SW480 (cell line): ENCODE data around the gene MACROD2.

ENCODE experiments used
- DNase-seq: peaks from one replicate; pipeline ENCODE4 v3.0.0-alpha.2; 2016; ENCODE audit warnings: low spot score

MACROD2 gene

GRCh38 chr20:15579688-15580087 lies 1584.4 kb downstream of the MACROD2 start:
- DNase-seq, result no peak

GRCh38 chr20:15582146-15582760 lies 1586.9 kb downstream of the MACROD2 start:
- DNase-seq, result no peak

GRCh38 chr20:15584507-15584906 lies 1589.2 kb downstream of the MACROD2 start:
- no peak for DNase-seq

- DNase-seq, result no peak
Measured at GRCh38 chr20:15593081-15593480, 1597.8 kb downstream of the MACROD2 start.

GRCh38 chr20:15594158-15594695 lies 1598.9 kb downstream of the MACROD2 start:
- DNase-seq, result peak; percentile 98

GRCh38 chr20:15596220-15596890 lies 1601.0 kb downstream of the MACROD2 start:
- no peak for DNase-seq

GRCh38 chr20:15597306-15597705 lies 1602.0 kb downstream of the MACROD2 start:
- peak; percentile 51 for DNase-seq

- no peak for DNase-seq
Measured at GRCh38 chr20:15599961-15600360, 1604.6 kb downstream of the MACROD2 start.

- DNase-seq, result no peak
Measured at GRCh38 chr20:15600565-15600964, 1605.2 kb downstream of the MACROD2 start.

- peak; percentile 11 for DNase-seq
Measured at GRCh38 chr20:15603506-15603905, 1608.2 kb downstream of the MACROD2 start.

GRCh38 chr20:15603978-15604805 lies 1608.9 kb downstream of the MACROD2 start:
- DNase-seq, result peak; percentile 49

GRCh38 chr20:15609921-15610320 lies 1614.6 kb downstream of the MACROD2 start:
- DNase-seq, result no peak

- no peak for DNase-seq
Measured at GRCh38 chr20:15610787-15611186, 1615.5 kb downstream of the MACROD2 start.

- no peak for DNase-seq
Measured at GRCh38 chr20:15611541-15611940, 1616.2 kb downstream of the MACROD2 start.

GRCh38 chr20:15612198-15612597 lies 1616.9 kb downstream of the MACROD2 start:
- DNase-seq, result no peak

- no peak for DNase-seq
Measured at GRCh38 chr20:15612769-15613168, 1617.5 kb downstream of the MACROD2 start.

- no peak for DNase-seq
Measured at GRCh38 chr20:15613530-15613929, 1618.2 kb downstream of the MACROD2 start.

- no peak for DNase-seq
Measured at GRCh38 chr20:15616626-15617025, 1621.3 kb downstream of the MACROD2 start.

GRCh38 chr20:15618110-15618509 lies 1622.8 kb downstream of the MACROD2 start:
- no peak for DNase-seq

GRCh38 chr20:15618912-15619311 lies 1623.6 kb downstream of the MACROD2 start:
- DNase-seq, result no peak

GRCh38 chr20:15619341-15619740 lies 1624.0 kb downstream of the MACROD2 start:
- no peak for DNase-seq

GRCh38 chr20:15619816-15620215 lies 1624.5 kb downstream of the MACROD2 start:
- no peak for DNase-seq

- DNase-seq, result no peak
Measured at GRCh38 chr20:15622368-15622767, 1627.1 kb downstream of the MACROD2 start.
